Left cardiac atrium (tissue), 4 donors: ENCODE measurements around the gene ANKS1A. TPM values are rescaled to one million over a fixed set of nuclear protein-coding genes. Genes with fewer than 3 reads are reported as not detected.

Experiments used
- ATAC-seq, 2 donors: fragments of 200-7000 bp; cut with Tn5 transposase; one replicate each; pipeline ENCODE4 v1.9.1; 2020; ENCODE audit warnings: mild to moderate bottlenecking in 2 of 2, moderate library complexity in 2 of 2
- DNase-seq: peaks from one replicate; pipeline ENCODE4 v3.0.0-alpha.2; 2020
- intact Hi-C, 2 donors: fragments of 100-400 bp; cut with DNase I; formaldehyde crosslinking; loops; one replicate each; pipeline versions ENCODE4 v1.14.1 to v1.15.1; 2022 to 2023
- total RNA-seq, 2 donors: library from RNA; stranded (reverse); fragmentation: NEBNext Ultra II Directional; extraction: Animal tissue kit (Norgen Biotek cat#: 25700); gene quantifications; one replicate each; pipeline ENCODE4 v1.2.1, GENCODE V29; 2021
- donor health status: DM: no; HTN: yes; CAD: no.
- donor health status: DM: no; HTN: yes; CAD: no; lungs with severe emphysema.
- donor health status: DM: yes; HTN: yes; CAD: no.
- donor health status: Dilated cardiomyopathy.

ANKS1A gene
- total RNA-seq, 2 donors from 2014 or later: 20.9 to 26.4 TPM

DNA sequence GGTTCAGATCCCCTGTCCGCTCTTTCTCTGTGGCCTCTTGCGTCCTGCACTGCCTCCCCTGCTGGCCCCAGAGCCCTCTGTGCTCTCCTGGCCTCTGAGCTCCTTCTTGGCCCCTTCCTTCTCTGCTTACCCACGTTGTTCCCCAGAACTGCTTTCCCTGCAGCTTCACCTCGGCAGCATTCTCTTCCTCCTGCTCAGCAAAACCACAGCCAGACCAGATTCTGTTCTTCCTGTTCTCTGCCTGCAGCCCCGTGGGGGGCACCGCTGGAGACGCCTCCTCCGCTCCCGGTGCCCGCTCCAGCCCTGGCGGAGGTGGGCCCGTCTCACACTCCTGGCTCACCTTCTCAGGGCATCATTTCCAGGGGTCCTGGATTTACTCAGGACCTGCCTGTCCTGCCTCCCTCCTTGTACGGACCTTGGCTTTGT lies 192.4 kb downstream of the ANKS1A start:
- intact Hi-C loops: no loop called here
- ATAC-seq (no peak), DNase-seq (no peak)

DNA sequence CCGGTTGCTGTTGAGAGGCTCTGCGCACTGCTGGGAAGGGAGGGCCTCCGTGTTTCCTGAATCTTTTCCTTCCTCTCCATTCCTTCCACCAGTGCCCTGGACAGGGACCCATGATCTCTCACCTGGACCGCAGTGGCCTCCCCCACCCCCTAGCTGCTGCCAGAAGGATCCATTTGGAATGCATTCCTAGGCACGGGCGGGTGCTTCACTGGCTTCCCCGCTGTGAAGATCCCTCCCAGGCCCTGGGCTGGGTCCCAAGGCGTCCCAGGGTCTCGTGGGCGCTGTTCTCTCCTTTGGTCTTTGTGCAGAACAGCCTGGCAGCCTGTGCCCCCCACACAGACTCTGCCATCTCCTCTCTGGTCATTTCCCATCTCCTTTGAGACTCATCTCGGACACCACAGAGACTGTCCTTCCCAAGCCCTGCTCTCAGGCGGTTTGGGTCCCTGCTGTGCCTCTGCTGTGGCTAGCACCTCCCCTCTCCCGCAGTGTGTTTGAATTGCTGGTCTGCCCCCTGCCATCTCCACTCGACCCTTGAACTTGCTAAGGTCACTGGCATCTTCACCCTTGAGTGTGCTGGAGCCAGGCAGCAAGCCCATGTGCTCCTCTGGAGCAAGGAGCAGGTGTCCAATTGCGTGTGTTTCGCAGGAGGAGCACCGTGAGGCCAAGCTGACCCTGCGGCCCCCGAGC lies 193.1 kb downstream of the ANKS1A start:
- no peak for ATAC-seq
- intact Hi-C loops: no loop called here
- no peak for DNase-seq

DNA sequence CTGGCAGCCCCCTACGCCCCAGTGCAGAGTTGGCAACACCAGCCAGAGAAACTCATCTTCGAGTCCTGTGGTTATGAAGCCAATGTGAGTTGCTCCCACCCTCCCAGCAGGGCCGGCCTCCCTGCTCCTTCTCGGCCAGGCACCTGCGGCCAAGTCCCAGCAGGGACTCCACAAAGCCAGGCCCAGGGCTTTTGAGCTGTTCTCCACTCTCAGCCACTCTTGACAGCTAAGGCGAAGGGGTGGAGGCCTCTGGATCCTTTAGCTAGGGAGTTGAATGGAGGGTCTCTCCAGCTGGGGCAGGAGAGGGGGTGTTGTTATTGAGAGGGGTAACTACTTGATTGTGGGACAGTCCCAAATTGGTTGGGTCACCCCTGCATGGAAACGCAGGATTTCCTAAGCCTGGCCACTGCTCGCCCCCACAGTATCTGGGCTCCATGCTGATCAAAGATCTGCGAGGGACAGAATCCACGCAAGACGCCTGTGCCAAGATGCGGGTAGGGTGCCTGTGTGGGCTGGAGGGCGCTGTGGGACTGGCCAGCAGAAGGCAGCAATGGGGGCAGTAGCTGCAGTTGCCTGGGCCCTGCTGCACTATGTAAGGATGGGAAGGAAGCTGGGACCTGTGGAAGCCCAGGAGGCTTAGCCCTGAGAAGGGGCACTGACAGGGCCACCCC lies 193.8 kb downstream of the ANKS1A start:
- ATAC-seq (no peak), DNase-seq (no peak)
- intact Hi-C loops: no loop called here

DNA sequence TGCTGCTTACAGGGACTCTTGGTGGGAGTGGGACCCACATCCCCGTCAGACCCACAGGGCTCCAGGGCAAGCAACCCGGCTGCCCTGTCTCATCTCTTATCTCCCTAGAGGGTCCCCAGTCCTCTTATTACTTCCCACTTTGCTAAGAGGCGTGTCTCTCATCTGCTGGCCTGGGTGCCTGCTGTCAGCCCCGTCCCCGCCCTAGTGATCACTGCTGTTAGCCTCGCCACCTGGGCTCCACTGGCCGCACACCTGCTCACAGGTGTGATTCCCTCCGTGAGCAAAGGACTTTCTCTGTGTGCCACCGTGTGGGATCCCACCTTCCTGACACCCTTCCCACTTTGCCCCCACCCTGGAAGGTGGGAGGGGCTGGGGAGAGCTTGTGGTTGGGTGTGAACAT lies 194.5 kb downstream of the ANKS1A start:
- intact Hi-C loops: no loop called here
- ATAC-seq: no peak
- no peak for DNase-seq

DNA sequence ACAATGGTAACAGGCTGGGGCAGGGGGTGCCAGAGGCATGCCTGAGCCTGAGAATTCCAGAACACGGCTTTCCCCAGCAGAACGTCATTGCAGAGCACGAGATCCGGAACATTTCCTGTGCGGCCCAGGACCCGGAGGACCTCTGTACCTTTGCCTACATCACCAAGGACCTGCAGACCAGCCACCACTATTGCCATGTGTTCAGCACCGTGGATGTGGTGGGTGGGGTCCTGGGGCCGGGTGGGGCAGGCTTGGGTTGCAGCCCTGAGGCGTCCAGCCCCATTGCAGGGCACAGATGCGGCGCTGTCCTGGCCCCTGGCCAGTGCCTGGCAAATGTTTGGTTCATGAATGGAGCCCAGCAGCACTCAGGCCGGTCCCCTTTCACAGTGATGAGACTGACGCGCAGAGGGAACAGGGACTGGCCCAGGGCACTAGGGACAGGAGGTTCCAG lies 195.0 kb downstream of the ANKS1A start:
- DNase-seq (no peak), ATAC-seq (no peak)
- intact Hi-C loops: no loop called here

DNA sequence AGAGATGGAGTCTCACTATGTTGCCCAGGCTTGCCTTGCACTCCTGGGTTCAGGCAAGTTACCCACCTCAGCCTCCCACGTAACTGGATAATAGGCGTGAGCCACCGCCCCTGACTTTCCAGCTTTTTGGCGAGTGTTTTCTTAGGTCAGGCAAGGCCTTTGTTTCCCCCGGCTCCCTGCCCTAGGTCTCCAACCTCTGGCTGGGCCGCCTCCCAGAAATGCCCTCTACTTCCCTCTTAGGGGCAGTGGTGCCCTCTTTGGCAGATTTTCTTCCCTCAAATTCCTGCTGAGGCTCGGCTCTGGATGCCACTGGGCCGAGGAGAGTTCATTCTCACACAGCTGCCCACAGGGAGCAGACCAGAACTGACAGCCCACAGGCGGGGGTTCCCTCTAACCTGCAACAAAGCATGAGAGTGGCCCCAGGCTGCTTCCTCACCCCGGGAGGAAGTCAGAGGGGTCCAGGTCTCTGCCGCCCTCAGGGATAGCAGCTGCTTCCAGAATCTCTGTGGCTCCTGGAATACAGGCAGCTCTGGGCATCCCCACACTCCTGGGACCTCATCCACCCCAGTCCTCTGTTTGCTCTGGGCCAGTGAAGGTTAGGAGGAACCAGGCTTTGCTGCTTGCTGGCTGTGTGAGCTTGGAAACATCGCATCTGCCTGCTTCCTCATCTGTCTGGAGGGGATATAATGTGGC lies 195.6 kb downstream of the ANKS1A start:
- intact Hi-C loops: no loop called here
- DNase-seq (no peak), ATAC-seq (no peak)

DNA sequence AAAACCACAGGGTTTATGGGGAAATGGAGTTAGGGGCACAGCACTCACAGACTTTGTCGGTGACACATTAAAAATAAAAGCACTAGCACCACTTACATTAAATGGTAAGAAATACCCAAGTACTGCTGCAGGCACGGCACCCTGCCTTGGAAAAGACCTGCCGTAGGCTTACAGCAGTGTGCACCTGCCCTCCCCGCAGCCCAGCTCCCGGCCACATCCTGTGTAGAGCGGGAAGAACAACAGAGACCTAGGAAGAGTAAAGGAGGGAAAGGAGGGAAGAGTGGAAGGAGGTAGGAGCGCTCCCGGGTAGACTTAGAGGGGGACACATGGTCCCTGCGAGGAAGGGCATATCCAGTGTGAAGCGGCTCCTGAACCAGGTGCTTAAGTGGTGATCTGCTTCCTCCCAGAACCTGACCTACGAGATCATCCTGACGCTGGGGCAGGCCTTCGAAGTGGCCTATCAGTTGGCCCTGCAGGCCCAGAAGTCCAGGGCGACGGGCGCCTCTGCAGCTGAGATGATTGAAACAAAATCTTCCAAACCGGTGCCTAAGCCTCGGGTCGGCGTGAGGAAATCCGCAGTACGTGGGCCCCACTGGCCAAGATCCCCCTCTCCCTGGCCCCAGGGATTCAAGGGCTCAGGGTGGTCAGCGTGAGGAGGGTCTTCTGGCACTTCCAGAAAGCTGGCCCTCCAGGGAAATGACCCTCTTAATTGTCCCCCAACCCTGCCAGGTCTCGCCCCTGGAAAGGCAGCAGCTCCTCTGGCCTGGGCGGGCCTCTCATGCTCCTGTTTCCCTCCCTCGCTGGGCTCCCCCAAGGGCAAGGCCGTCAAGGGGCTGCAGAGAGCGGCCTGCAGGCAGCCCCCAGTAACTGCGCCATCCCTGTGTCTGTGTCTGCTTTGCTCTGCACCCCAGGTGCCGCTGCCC lies 196.6 kb downstream of the ANKS1A start:
- DNase-seq (no peak), ATAC-seq (no peak)
- intact Hi-C loops: no loop called here

DNA sequence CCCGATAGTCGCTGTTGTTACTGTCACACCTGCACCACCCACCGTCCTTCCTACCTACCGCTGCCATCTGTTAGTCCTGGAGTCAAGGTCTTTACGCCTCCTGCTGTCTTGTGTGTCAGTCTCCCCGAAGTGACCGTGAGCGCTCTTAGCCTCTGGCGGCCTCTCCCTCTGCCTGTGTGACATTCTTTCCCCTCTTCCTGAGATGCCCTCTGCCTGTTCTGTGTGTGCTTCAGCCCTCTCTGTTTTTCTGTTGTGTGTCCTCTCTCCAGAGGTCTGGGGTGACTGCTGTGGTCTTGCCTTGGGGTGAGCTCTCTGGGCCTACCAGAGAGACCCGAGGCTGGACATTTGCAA lies 197.2 kb downstream of the ANKS1A start:
- intact Hi-C loops: no loop called here
- DNase-seq (no peak), ATAC-seq (no peak)

DNA sequence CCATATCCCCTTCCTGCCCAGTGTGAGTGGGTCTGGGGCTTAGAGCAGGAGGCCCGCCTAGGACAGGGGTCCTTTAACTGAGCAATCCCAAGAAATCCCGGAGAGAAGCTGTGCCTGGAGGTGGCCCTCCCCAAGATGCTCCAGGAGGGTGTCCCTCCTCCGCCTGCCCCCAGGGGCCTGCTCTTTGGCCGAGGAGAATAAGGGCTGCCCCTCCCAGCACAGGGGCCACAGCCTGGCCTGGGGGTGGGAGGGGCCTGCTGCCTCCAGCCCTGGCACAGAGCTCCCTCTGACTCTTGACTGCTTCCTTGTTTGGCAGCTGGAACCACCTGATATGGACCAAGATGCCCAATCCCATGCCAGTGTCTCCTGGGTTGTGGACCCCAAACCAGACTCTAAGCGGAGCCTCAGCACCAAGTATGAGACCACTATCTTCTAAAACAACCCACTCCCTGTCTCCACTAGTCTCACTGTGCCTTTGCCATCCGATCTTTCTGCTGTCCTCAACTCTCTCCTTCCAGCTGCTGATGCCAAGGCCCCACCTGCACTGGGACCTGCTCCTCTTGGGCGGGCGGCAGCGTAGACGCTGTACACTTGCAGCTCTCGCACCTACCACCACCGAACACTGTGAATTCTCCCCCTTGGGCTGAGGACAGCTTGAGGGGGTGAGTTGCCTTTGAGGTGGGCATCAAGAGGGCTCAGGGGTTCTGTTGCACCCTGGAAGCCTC lies 197.7 kb downstream of the ANKS1A start:
- no peak for DNase-seq
- intact Hi-C loops: no loop called here
- no peak for ATAC-seq

DNA sequence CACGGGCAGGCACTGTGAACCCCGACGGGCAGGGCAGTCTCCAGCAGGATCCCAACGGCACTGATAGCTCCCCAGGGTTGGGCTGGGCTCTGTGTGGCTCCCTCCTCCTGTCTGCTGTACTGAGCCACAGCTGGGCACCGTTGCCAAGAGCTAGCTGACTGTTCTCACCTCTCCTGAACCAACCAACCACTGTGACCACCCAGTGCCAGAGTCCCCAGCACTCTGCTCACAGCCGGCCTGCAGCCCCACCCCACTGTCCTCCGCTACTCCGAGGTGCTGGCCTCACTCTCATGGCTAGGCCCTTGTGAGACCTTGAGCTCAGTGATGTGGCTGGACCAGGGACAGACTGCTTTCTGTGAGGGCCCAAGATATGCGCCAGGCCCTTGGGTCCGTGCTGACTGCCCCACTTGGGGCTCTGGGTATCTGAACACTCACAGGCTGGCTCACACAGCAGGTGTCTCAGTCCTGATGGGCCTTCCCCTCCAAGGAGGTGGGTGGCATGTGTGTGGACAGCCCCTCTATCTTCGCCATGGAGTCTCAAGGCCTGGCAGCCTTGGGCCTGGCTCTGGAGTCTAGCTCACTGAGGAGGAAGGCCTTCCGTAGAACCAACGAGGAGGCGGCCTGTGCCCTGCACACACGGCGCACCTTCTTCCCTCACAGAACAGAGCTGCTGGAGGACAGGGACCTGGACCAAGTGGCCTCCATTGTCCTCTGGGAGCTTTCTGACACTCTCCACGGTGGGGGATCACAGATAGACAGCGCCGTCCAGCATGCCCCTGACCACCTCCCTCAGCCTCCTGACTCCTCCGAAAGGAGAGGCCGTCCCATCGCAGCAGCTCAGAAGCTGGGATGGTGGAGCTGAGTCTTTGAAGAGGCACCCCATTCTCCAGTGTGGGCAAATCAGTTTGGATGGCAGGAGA lies 198.6 kb downstream of the ANKS1A start:
- intact Hi-C loops: no loop called here
- no peak for DNase-seq
- ATAC-seq: peak; percentile 50 to 53

DNA sequence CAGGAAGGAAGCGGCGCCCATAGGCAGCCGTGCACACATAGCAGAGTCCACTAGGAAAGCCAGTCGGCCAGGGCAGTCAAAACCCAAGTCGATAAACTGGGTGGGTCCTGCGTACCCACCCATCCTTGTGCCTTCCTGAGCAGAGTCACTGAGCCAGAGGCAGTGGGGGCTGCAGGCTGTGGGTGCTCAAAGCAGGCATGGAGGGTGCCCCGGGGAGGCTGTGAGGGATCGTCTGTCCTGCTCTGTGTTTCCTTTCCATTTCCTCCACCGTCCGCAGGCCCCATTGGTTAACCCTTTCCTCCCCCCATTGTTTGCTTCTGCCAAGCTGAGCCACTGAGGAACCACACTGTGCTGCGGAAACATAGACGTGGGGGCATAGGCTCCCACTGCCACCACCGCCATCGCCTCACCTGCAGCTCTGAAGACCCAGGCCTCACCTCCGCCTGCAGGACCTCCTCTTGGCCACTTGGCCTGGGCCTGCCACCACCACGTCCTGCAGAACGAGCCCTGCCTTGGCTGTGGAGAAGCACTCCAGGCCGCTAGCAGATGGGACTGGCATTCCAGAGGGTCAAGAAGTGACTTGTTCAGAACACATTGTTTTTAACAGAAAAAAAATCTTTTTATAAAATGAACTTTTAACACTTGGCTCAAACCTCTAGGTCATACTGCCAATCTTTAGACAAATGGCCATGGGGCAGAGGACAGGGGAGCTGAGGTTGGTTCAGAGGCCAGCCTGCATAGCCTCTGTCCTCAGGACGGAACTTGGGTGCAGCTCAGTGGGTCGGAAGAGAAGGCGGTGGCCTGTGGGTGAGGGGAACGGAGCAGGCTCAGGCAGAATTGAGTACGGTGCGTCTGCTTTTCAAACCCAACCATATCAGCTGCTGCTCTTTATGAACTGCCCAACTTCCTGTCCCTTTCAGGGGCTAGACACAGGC lies 199.5 kb downstream of the ANKS1A start:
- ATAC-seq: no peak
- intact Hi-C loops: no loop called here

DNA sequence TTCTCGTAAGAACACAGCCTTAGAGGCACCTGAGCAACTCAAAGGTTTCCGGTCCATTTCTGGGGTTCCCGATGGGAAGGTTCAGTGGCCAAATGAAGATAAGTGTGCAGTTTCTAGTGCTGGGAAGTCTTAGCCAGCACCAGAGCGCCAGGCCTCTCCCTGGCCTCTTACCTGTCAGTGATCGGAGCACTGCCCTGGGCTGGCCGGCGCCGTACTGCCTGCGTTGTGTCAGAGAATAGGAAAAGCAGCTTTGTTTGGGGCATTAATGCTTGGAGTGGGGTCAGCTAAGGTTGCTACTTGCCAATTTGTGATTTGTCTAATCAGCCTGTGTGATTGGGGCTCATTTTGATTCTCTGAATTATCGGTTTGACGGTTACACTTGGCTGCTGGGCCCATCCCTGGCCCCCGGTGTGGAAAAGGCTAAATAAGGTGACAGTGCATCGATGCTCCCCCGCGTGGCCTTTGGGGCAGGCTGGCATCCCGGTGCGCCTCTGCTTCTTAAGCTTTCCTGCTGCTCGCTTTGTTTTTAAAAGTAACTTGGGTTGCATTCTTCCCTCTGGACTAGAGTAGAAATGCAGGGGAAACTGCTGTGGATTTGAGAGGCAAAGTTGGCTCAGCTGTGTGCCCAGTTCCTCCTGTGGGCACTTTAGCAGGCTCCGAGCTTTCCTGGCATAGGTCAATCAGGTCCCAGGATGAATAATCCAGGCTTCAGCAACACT lies 200.3 kb downstream of the ANKS1A start:
- intact Hi-C loops: no loop called here
- no peak for DNase-seq
- ATAC-seq: peak in 1 of 2 donors; percentile 14

More for the DNA sequence above, 199.5 kb downstream of the ANKS1A start:
- no peak for DNase-seq

DNA sequence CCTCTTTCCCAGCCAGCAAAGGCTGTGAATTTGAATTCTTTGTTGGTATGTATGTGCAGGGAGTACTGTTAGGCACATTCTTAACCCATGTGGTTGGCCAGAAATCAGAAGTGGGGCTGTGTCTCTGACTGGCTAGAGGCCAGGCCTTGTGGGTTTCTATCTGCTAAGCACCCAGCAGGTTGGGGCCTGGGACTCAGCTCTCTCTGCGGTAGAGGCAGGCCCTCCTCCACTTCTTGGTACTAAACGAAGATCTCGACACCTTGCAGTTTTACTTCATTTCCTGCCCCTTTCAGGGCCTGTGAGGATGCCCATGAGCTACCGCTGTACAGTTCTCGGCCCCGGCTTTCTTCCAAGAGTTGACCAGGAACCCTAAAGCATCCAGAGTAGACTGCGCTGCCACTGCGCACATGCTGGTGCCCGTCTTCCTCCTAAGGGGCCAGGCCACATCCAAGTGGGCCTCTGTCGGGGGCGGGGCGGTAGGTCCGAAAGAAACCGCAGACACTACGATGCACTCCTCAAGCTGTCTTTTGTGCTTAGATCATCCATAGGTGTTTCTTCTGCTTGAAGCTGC lies 201.0 kb downstream of the ANKS1A start:
- ATAC-seq: no peak
- DNase-seq: no peak

DNA sequence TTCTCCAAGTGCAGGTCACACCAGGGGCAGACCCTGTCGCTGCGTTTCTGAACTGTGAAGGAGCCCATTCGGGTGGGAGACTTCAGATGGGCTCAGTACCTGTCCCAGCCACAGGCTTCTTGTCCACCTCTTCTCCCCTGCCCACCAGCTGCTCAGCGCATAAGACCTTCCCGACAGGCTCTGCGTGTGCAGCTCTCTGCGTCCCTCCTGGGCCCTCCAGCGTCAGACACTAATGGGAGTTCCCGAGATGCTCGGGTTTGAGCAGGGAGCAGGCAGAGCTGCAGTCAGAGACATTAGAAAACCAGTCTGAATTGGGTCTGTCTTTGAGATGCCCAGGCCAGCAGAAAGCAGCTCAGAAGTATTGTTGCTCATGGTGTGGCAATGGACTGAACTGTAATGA lies 201.7 kb downstream of the ANKS1A start:
- intact Hi-C loops: no loop called here
- ATAC-seq (no peak), DNase-seq (no peak)

More for the DNA sequence above, 201.0 kb downstream of the ANKS1A start:
- intact Hi-C loops: no loop called here

DNA sequence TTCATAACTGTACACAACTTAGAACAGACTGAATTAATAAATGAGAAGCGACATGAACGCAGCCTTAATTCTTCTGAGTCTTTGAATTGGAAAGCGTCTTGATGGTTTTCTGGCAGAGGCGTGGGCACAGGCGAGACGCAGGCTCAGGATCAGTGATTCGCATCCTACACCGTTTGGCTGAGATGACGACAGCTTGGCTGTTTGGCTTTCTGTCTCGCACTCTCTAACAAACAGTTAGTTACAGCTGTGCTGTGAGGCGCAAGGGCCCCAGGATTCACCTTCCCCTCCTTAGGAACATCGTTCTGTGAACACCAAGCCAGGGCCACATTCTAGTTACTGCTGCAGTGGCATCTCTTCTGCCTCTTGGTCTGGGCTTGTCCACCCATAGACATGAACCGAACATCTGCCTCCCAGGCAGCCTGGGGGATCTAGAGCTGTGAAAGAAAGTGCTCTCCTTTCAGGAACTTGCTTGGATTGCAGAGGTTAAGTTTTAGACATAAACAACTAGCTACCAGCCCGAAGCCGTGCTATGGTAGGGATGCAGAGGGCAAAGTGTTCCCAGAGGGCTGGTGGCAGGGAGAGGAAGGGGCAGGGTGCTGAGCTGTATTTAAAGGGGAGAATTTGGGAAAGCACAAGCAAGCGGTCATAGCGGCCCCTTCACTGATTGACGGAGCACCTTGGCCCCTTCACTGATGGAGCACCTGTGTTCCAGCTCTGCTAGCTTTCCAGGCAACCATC lies 202.5 kb downstream of the ANKS1A start:
- intact Hi-C loops: no loop called here
- DNase-seq (no peak), ATAC-seq (no peak)
